Activated T-cell treated with anti-CD3 and anti-CD28 coated beads, Interleukin-2, amount 50 U/mL, for 1 hour (primary cell): ENCODE data around the gene SGCE.

Experiments used
- DNase-seq: peaks from one replicate; pipeline ENCODE4 v3.0.0-alpha.2; 2020

The SGCE gene

GRCh38 chr7:94562525-94562924, 93.4 kb downstream of the SGCE start:
- no peak for DNase-seq

GRCh38 chr7:94561841-94562514, 94.0 kb downstream of the SGCE start:
- no peak for DNase-seq

- no peak for DNase-seq
Observed at GRCh38 chr7:94559972-94560371, 96.0 kb downstream of the SGCE start.

DNA sequence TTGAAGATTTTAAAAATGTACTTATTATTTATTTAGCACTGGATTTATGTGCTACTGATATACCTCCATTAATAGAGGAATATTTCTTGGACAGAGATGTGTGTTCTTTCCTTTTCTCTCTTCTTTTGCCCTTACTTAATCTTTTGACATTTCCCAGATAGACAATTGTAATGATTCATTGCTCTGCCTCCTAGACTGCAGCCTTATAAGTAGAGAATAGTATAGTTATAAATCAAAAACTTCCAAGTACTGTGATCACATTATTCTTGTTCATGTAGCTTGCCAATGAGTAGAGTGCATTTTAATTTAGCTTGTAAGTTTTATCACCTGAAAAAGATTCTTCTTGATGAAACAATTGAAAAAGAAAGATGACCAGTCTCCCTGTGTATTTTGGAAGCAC, 98.7 kb downstream of the SGCE start:
- DNase-seq, result no peak

- no peak for DNase-seq
Observed at GRCh38 chr7:94556028-94556427, 99.9 kb downstream of the SGCE start.

- no peak for DNase-seq
Observed at GRCh38 chr7:94547126-94547525, 108.8 kb downstream of the SGCE start.

DNA sequence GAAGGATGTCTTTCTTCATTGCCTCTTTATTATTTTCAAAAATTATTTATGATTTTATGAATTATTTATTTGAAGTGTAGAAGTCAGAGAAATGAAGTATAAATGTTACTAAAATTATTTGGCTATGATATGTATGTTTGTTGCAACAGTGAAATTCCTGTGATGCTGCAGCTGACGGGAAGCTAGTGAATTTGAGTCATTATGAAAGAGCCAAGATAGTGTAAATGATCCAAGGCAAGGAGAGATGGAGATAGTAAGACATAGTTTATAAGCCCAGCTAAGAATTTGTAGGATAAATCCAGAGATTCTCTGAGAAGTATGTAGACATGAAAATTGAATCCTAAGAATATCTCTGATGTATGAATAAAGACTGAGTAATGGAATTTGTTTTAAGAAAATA, 115.5 kb downstream of the SGCE start:
- DNase-seq, result no peak
